ENCODE results near the gene HACE1. TPM values are rescaled to one million over a fixed set of nuclear protein-coding genes. Genes with fewer than 3 reads are reported as not detected.

HACE1 gene
- total and polyA plus RNA-seq, 3 donors from 2014 or later, result 33.2 to 44.8 (median 37.4) TPM

GRCh38 chr6:104679971-104680370 lies 179.7 kb downstream of the HACE1 start:
- TF ChIP-seq CTCF (IDR thresholded peaks at IDR 0.05), result no peak
- TF ChIP-seq POLR2A (IDR thresholded peaks at IDR 0.05), result no peak
- no peaks in the 10 kb centered on the region for H3K4me1 ChIP-seq
- WGBS, 2 donors, result 55 to 96% methylated on average over 1 of the region's 1 CpG
- intact Hi-C loops (cut with DNase I; ENCODE audit: low total_unique reads), result no loop called here
- H3K36me3 ChIP-seq (ENCODE audit: low read depth, missing control alignments), result no peaks in the 10 kb centered on the region
- no peaks in the 10 kb centered on the region for H3K9me3 ChIP-seq
- H3K27me3 ChIP-seq, result no peaks in the 10 kb centered on the region
- no peak for DNase-seq
- no peak overlapping the region for H3K4me3 ChIP-seq
- H3K27ac ChIP-seq, result no peak overlapping the region

Small RNA genes lying within 50 kb of the gene (small RNA-seq; reads per million reads assigned to genes)
- 0 reads per million in 2 donors for gene RNU6-897P

Other genes with a start within 250 kb of the HACE1 start
- 1 to 10 TPM; 6.7 to 7.3 TPM for gene LIN28B, start 97.2 kb upstream of the HACE1 start, total RNA-seq
- gene LIN28B, start 97.2 kb upstream of the HACE1 start, polyA plus RNA-seq (ENCODE audit: insufficient read depth, low read depth, low replicate concordance), result 5.7 TPM

All from testis (tissue), 3 donors.